Neuronal stem cell (in vitro differentiated cells): ENCODE measurements around the gene PSMB3. TPM values are rescaled to one million over a fixed set of nuclear protein-coding genes. Genes with fewer than 3 reads are reported as not detected.

Source experiments
- DNase-seq: peaks from one replicate; pipeline ENCODE4 v3.0.0-alpha.2; 2013; ENCODE audit warnings: low spot score
- H2AFZ ChIP-seq: one replicate; pipeline ENCODE4 v1.6.1; 2013; ENCODE audit warnings: mild to moderate bottlenecking, low read length, inconsistent platforms
- H2AK5ac ChIP-seq: 2 replicates; pipeline ENCODE4 v1.6.1; 2013; ENCODE audit warnings: low read depth, mild to moderate bottlenecking, inconsistent platforms, low read length, moderate library complexity, mixed read lengths
- H2BK120ac ChIP-seq: 2 replicates; pipeline ENCODE4 v1.6.1; 2013; ENCODE audit warnings: low read depth, mild to moderate bottlenecking, inconsistent platforms, low read length, moderate library complexity, mixed read lengths
- H2BK12ac ChIP-seq: one replicate; pipeline ENCODE4 v1.6.1; 2013; ENCODE audit warnings: low read length, inconsistent platforms
- H2BK15ac ChIP-seq: 2 replicates; pipeline ENCODE4 v1.6.1; 2013; ENCODE audit warnings: mild to moderate bottlenecking, low read length, inconsistent platforms, mixed read lengths
- H2BK5ac ChIP-seq: one replicate; pipeline ENCODE4 v1.6.1; 2013; ENCODE audit warnings: inconsistent platforms, mild to moderate bottlenecking, low read length, moderate library complexity
- H3K14ac ChIP-seq: one replicate; pipeline ENCODE4 v1.6.1; 2013; ENCODE audit warnings: low read length, inconsistent platforms
- H3K18ac ChIP-seq: 2 replicates; pipeline ENCODE4 v1.6.1; 2013; ENCODE audit warnings: low read length, inconsistent platforms
- H3K23ac ChIP-seq: 2 replicates; pipeline ENCODE4 v1.6.1; 2013; ENCODE audit warnings: low read depth, mild to moderate bottlenecking, mixed read lengths, low read length, inconsistent platforms; ENCODE audit not compliant: poor library complexity
- H3K27ac ChIP-seq: replicated peaks from 3 replicates; pipeline ENCODE4 v1.5.1; 2013; ENCODE audit warnings: low read length, inconsistent platforms
- H3K27me3 ChIP-seq, 3 experiments: 2 replicates each; pipeline ENCODE4 v1.6.1; 2013; ENCODE audit warnings: low read length in 3 of 3, mild to moderate bottlenecking in 2 of 3, inconsistent platforms in 1 of 3, low read depth in 1 of 3, mixed read lengths in 1 of 3, moderate library complexity in 1 of 3; ENCODE audit not compliant: control insufficient read depth in 3 of 3, insufficient read depth in 3 of 3
- H3K36me3 ChIP-seq, 2 donors: replicated peaks in 1 of 2; 2 replicates each; pipeline ENCODE4 v1.6.1; 2013; ENCODE audit warnings: low read length in 2 of 2; ENCODE audit not compliant: control insufficient read depth in 2 of 2, insufficient read depth in 2 of 2
- H3K4ac ChIP-seq: 2 replicates; pipeline ENCODE4 v1.6.1; 2013; ENCODE audit warnings: inconsistent platforms, mild to moderate bottlenecking, low read length, moderate library complexity
- H3K4me1 ChIP-seq, 2 donors: 1 replicate in 1 of 2; 2 replicates in 1 of 2; pipeline ENCODE4 v1.6.1; 2013; ENCODE audit warnings: low read length in 2 of 2, low read depth in 1 of 2; ENCODE audit not compliant: control insufficient read depth in 2 of 2, insufficient read depth in 1 of 2
- H3K4me2 ChIP-seq: one replicate; pipeline ENCODE4 v1.6.1; 2013; ENCODE audit warnings: mild to moderate bottlenecking, low read length, inconsistent platforms; ENCODE audit not compliant: insufficient read depth, poor library complexity, severe bottlenecking
- H3K4me3 ChIP-seq, 2 donors: 2 replicates each; pipeline ENCODE4 v1.5.1; 2013; ENCODE audit warnings: low read length in 2 of 2, mild to moderate bottlenecking in 2 of 2, inconsistent platforms in 1 of 2, moderate library complexity in 1 of 2
- H3K79me1 ChIP-seq: one replicate; pipeline ENCODE4 v1.6.1; 2013; ENCODE audit warnings: low read depth, mild to moderate bottlenecking, inconsistent platforms, low read length, moderate library complexity
- H3K9ac ChIP-seq: one replicate; pipeline ENCODE4 v1.6.1; 2013; ENCODE audit warnings: mild to moderate bottlenecking, low read depth, low read length, inconsistent platforms; ENCODE audit not compliant: poor library complexity
- H3K9me3 ChIP-seq, 2 donors: replicated peaks in 1 of 2; 2 replicates each; pipeline versions ENCODE3 to v1.6.1; 2013; ENCODE audit warnings: low read length in 2 of 2, mild to moderate bottlenecking in 2 of 2, inconsistent platforms in 1 of 2, low read depth in 1 of 2, mixed read lengths in 1 of 2, moderate library complexity in 1 of 2; ENCODE audit not compliant: control insufficient read depth in 2 of 2, insufficient read depth in 1 of 2
- H4K8ac ChIP-seq: one replicate; pipeline ENCODE4 v1.6.1; 2013; ENCODE audit warnings: low read depth, mild to moderate bottlenecking, inconsistent platforms, low read length, moderate library complexity
- H4K91ac ChIP-seq: one replicate; pipeline ENCODE4 v1.6.1; 2013; ENCODE audit warnings: low read length, low read depth, mild to moderate bottlenecking, inconsistent platforms; ENCODE audit not compliant: poor library complexity
- WGBS, 2 donors: extraction: QIAGEN DNeasy Blood & Tissue Kit; methylation state at CpG; one replicate each; pipeline ENCODE4 v1.1.7; 2013; ENCODE audit warnings: missing lambda C conversion rate in 2 of 2, mixed read lengths in 1 of 2; ENCODE audit not compliant: insufficient read length in 2 of 2, insufficient replicate concordance in 1 of 2; ENCODE audit errors: extremely low coverage in 2 of 2; 5-methylcytosine and 5-hydroxymethylcytosine counted together
- polyA plus RNA-seq, 2 experiments: library from polyadenylated mRNA; stranded (reverse); fragments of 200-250 nt; gene quantifications; one replicate each; pipeline ENCODE4 v1.2.3, GENCODE V29; 2013

The PSMB3 gene
- 263 TPM for polyA plus RNA-seq (2013, experiment 1 of 2)
- polyA plus RNA-seq (2013, experiment 2 of 2): 265 TPM

DNA sequence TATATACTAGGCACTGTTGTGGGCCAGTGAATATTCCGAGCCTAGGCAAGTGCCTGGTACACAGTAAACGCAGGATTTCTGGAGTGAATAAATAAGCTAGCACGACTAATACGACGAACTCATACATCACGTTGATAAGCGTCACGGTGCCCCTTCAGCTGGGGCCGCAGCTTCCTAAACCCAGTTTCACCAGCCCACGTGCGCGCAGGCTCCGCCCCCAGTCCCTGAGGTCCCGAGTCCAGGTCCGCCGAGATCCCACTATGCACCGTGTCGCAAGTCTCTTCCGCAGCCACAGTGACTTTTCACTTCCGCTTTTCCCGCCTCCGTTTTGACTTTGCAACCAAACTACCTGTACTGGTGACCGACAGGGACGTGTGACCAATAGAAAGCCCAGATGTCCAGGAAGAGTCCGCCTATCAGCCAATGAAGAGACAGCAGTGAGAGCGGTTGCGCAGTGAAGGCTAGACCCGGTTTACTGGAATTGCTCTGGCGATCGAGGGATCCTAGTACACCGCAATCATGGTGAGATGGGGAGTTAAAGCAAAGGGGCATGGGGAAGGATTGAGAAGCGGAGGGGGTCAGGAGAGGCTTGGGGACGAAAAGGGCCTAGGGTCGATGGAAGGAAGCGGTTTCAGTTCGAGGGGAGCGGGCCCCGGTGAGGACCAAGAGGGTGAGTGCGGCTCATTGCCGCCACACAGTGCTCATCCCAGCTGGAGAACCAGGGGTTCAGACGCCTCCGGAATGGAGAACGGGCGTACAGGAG lies at the start of gene PSMB3:
TSS of gene PSMB3 (plus strand) at position 434 of the 763 bp plus-strand sequence. CDS start at position 520, 86 bp downstream.
- no peaks in the 10 kb centered on the region for H3K27me3 ChIP-seq
- H4K91ac ChIP-seq: no peak within 1 kb of the TSS
- H2BK12ac ChIP-seq: no peak within 1 kb of the TSS
- no peaks in the 10 kb centered on the region for H3K9me3 ChIP-seq
- no peak within 1 kb of the TSS for H3K14ac ChIP-seq
- H3K9ac ChIP-seq: peak within 1 kb of the TSS; percentile 96
- H4K8ac ChIP-seq: no peak within 1 kb of the TSS
- WGBS, 2 donors: no CpG with 5 or more reads among the region's 44 CpGs
- H3K79me1 ChIP-seq: peaks cover 11% of the 10 kb centered on the region
- H2AFZ ChIP-seq: peak within 1 kb of the TSS; percentile 87
- peak within 1 kb of the TSS; percentile 76 for H3K23ac ChIP-seq
- peak within 1 kb of the TSS; percentile 20 for H2AK5ac ChIP-seq
- H3K18ac ChIP-seq: peak within 1 kb of the TSS; percentile 87
- H3K27ac ChIP-seq: peak within 1 kb of the TSS; percentile 47
- no peak within 1 kb of the TSS for H3K4ac ChIP-seq
- no peak within 1 kb of the TSS for H2BK15ac ChIP-seq
- peak within 1 kb of the TSS; percentile 69 for H3K4me2 ChIP-seq
- H3K4me1 ChIP-seq: peaks cover 0 to 8% of the 10 kb centered on the region in 2 donors
- DNase-seq: peak; percentile 97
- peak within 1 kb of the TSS; percentile 62 for H2BK5ac ChIP-seq
- peak within 1 kb of the TSS; percentile 71 to 93 for H3K4me3 ChIP-seq
- peaks cover 9 to 34% of the 10 kb centered on the region in 2 donors for H3K36me3 ChIP-seq
- H2BK120ac ChIP-seq: peak within 1 kb of the TSS; percentile 4

DNA sequence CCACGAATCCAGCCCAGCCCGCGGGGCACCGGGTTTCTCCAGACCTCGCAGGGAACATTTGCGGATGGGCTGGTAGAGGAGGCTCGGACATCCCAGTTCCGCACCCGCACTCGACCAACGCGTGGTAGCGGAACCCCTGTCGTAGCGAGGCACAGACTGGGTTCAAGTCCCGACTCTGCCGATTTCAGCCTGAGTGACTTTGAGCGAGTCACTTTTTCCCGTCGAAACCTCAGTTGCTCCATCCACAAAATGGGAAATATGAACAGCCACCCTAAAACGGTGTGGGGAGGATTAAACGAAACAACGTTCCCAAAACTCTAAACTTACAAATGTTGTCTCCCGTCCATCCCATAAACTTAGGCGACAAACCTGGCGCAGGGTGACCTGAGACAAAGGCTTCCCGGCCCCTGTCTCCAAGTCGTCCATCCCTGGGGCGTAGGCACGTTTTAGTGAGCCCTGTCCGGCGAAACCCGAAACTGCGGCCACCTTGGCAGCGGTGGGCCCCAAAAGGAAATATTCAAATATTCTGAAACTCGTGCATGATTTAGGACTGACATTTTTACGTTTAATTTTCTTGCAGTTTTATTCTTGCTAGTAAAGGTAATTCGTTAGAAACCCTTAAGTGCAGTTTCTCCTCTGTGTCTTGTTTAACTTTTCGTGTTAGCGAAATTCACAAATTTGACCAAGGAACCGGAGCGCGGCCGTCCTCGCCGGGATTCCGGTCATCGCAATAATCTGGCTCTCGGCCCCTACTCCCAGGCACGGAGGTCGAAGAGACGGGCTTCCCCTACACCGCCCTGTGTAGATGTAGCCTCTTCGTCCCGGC lies 49.4 kb upstream of the PSMB3 start:
- DNase-seq: no peak
- no peak overlapping the region for H4K8ac ChIP-seq

DNA sequence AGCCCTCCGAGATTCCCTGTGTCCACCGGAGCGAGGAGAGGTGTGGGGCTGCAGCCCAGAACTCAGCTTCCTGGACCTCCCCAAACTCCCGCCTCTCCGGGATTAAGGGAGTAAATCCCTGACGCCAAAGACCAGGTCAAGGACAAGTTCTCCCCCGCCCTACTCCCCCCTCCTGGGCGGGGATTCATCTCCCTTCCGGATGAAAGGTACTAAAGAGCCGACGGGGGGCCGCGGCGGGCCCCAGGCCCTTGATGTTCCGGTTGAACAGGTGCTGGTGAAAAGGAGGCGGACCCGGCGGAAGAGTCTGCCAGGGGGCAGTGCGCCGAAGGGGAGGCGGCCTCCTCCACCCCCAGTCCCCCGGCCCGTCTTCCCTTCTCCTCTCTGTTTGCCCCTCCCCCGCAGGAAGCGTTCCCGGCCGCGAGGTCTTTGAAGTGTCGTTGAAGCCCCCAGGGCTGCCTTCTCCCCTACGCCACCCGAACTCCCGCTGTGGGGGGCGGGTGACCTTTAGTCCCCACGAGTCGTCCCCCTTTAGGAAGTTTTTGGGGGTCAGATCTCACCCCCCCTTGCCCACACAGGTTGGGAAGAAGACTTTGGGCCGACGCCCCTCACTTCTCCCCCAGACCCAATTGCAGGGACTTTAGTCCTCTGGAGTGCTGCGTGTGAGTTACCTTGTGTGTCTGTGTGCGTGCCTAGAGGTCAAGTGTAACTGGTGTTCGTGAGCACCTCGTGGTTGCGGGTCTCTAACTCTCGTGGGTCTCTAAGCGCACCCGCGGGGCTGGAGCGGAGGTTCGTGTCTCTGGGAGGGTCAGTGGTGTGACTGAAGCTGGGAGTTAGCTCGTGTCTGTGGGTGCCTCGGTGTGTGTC lies 48.6 kb upstream of the PSMB3 start:
- Histone ChIP-seq H3K4me2 (peak overlapping the region; percentile 64), H4K8ac (no peak overlapping the region), H3K18ac (peak overlapping the region; percentile 24), H2AFZ (peak overlapping the region; percentile 93), H3K27ac (no peak overlapping the region), H2BK120ac (peak overlapping the region; percentile 2), H3K4me1 (peaks cover 20 to 27% of the 10 kb centered on the region in 2 donors), H3K9ac (no peak overlapping the region), H3K23ac (peak overlapping the region; percentile 52), H2BK12ac (peak overlapping the region; percentile 1), H2BK5ac (no peak overlapping the region), H3K9me3 (no peaks in the 10 kb centered on the region), H3K36me3 (peaks cover 0 to 18% of the 10 kb centered on the region in 2 donors), H3K27me3 (peaks cover 0 to 65% (median 18%) of the 10 kb centered on the region in 3 experiments), H2AK5ac (peak overlapping the region; percentile 91), H3K4me3 (peak overlapping the region; percentile 73 to 80), H3K79me1 (peaks cover 2% of the 10 kb centered on the region), H4K91ac (no peak overlapping the region), H3K14ac (no peak overlapping the region), H2BK15ac (peak overlapping the region; percentile 82), H3K4ac (no peak overlapping the region)
- WGBS, 2 donors: no CpG with 5 or more reads among the region's 50 CpGs
- peak; percentile 43 for DNase-seq

More for the DNA sequence above, 49.4 kb upstream of the PSMB3 start:
- Histone ChIP-seq H3K9me3 (no peaks in the 10 kb centered on the region), H3K14ac (no peak overlapping the region), H3K18ac (peak overlapping the region; percentile 19), H3K79me1 (peaks cover 2% of the 10 kb centered on the region), H3K9ac (no peak overlapping the region), H3K4me1 (peaks cover 20 to 27% of the 10 kb centered on the region in 2 donors), H2AK5ac (peak overlapping the region; percentile 91), H2BK120ac (no peak overlapping the region), H3K27me3 (peaks cover 0 to 68% (median 18%) of the 10 kb centered on the region in 3 experiments), H2BK15ac (no peak overlapping the region), H3K36me3 (peaks cover 0 to 13% of the 10 kb centered on the region in 2 donors), H3K4me2 (peak overlapping the region; percentile 85), H3K4me3 (peak overlapping the region in 1 of 2 donors; percentile 73), H3K23ac (peak overlapping the region; percentile 52), H2BK5ac (no peak overlapping the region), H3K4ac (no peak overlapping the region), H2BK12ac (no peak overlapping the region), H2AFZ (peak overlapping the region; percentile 95), H3K27ac (no peak overlapping the region), H4K91ac (no peak overlapping the region)
- no CpG with 5 or more reads among the region's 55 CpGs for WGBS, 2 donors
